ENCODE results near the gene FRAS1.

GRCh38 chr4:78451407-78451806 is 394.3 kb downstream of the FRAS1 start:
- TF ChIP-seq CTCF (IDR thresholded peaks at IDR 0.05) (no peak), JUN (CRISPR knock-in tag; IDR thresholded peaks at IDR 0.05) (no peak), NR2C2 (CRISPR knock-in tag; IDR thresholded peaks at IDR 0.05) (no peak), TEAD4 (CRISPR knock-in tag; IDR thresholded peaks at IDR 0.05) (no peak), ZNF121 (CRISPR knock-in tag; IDR thresholded peaks at IDR 0.05) (no peak), SP1 (CRISPR knock-in tag; conservative IDR thresholded peaks at IDR 0.05) (no peak)
- TF ChIP-seq, protein P1, sequence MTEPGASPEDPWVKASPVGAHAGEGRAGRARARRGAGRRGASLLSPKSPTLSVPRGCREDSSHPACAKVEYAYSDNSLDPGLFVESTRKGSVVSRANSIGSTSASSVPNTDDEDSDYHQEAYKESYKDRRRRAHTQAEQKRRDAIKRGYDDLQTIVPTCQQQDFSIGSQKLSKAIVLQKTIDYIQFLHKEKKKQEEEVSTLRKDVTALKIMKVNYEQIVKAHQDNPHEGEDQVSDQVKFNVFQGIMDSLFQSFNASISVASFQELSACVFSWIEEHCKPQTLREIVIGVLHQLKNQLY (CRISPR knock-in tag; IDR thresholded peaks at IDR 0.05): no peak
- TF ChIP-seq, protein P2, sequence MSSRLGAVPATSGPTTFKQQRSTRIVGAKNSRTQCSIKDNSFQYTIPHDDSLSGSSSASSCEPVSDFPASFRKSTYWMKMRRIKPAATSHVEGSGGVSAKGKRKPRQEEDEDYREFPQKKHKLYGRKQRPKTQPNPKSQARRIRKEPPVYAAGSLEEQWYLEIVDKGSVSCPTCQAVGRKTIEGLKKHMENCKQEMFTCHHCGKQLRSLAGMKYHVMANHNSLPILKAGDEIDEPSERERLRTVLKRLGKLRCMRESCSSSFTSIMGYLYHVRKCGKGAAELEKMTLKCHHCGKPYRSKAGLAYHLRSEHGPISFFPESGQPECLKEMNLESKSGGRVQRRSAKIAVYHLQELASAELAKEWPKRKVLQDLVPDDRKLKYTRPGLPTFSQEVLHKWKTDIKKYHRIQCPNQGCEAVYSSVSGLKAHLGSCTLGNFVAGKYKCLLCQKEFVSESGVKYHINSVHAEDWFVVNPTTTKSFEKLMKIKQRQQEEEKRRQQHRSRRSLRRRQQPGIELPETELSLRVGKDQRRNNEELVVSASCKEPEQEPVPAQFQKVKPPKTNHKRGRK (CRISPR knock-in tag; IDR thresholded peaks at IDR 0.05; ENCODE audit: borderline replicate concordance): no peak

All from WTC11 (cell line).